Esophagus muscularis mucosa (tissue), 3 donors: ENCODE results near the gene TMEM121B.

ENCODE experiments used
- POLR2A ChIP-seq: fragments of 450-650 bp; IDR thresholded peaks from one replicate; pipeline ENCODE4 v1.6.1; 2017; ENCODE audit warnings: antibody characterized with exemption, moderate library complexity, mild to moderate bottlenecking, low read depth
- POLR2AphosphoS5 ChIP-seq, 2 donors: sonication (generic); formaldehyde crosslinking; IDR thresholded peaks; one replicate each; pipeline ENCODE4 v1.6.1; 2017; ENCODE audit warnings: antibody characterized with exemption in 2 of 2
- TF ChIP-seq, protein P1 (sequence below), 3 experiments: fragments of 200-600 bp in 2 of 3; fragments of 450-650 bp in 1 of 3; sonication (generic) in 2 of 3; IDR thresholded peaks; one replicate each; pipeline ENCODE4 v1.5.1; 2017 to 2019; ENCODE audit warnings: antibody characterized with exemption in 3 of 3, mild to moderate bottlenecking in 2 of 3, moderate library complexity in 1 of 3

DNA sequence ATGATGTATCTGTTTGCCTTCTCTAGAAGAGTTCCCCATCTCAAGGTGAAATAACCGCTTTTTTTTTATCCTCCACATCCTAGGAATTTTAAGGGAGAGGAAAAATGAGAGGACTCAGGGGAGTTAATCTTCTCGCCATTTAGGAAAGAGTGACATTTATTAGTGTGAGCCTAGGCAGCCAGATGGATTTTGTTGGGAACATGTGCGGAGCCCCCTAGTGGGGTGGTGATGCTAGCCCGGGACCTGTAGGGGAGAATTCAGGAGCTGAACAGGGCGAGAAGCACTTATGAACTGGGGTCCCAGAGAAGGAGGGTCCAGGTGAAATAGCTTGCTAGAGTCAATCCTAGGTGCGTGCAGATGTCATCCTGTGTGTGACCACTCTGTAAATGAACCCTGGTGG is 25.6 kb downstream of the TMEM121B start:
- no peak for TF ChIP-seq POLR2AphosphoS5 (IDR thresholded peaks at IDR 0.05)
- no peak for TF ChIP-seq POLR2A
- TF ChIP-seq, protein P1, sequence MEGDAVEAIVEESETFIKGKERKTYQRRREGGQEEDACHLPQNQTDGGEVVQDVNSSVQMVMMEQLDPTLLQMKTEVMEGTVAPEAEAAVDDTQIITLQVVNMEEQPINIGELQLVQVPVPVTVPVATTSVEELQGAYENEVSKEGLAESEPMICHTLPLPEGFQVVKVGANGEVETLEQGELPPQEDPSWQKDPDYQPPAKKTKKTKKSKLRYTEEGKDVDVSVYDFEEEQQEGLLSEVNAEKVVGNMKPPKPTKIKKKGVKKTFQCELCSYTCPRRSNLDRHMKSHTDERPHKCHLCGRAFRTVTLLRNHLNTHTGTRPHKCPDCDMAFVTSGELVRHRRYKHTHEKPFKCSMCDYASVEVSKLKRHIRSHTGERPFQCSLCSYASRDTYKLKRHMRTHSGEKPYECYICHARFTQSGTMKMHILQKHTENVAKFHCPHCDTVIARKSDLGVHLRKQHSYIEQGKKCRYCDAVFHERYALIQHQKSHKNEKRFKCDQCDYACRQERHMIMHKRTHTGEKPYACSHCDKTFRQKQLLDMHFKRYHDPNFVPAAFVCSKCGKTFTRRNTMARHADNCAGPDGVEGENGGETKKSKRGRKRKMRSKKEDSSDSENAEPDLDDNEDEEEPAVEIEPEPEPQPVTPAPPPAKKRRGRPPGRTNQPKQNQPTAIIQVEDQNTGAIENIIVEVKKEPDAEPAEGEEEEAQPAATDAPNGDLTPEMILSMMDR (IDR thresholded peaks at IDR 0.05) = no peak
